HG03060 (cell line): Measurements from ENCODE around the gene SLC44A5.
A peak's percentile ranks its signal among the peaks of the same experiment; 100 is the strongest.
"Not testable (repeated sequence)": the region's sequence is repeated elsewhere in the genome, so short reads cannot be mapped to it uniquely, and the experiment has no call there.

ENCODE experiments used
- ATAC-seq: cut with Tn5 transposase; IDR thresholded peaks from one replicate; pipeline ENCODE4 v1.9.1; 2021; ENCODE audit warnings: low read depth, moderate number of reproducible peaks; ENCODE audit not compliant: unreplicated experiment

Gene SLC44A5

GRCh38 chr1:75310067-75310466 lies 300.8 kb downstream of the SLC44A5 start:
- ATAC-seq = no peak

- ATAC-seq = no peak
These were observed 302.5 kb downstream of the SLC44A5 start for GRCh38 chr1:75308365-75308764.

GRCh38 chr1:75305061-75305460 lies 305.9 kb downstream of the SLC44A5 start:
- no peak for ATAC-seq

- ATAC-seq = no peak
These were observed 317.6 kb downstream of the SLC44A5 start for GRCh38 chr1:75293270-75293669.

GRCh38 chr1:75292013-75292412 lies 318.9 kb downstream of the SLC44A5 start:
- no peak for ATAC-seq

GRCh38 chr1:75276385-75276784 lies 334.5 kb downstream of the SLC44A5 start:
- no peak for ATAC-seq

GRCh38 chr1:75275631-75276030 lies 335.3 kb downstream of the SLC44A5 start:
- no peak for ATAC-seq

- no peak for ATAC-seq
These were observed 335.9 kb downstream of the SLC44A5 start for GRCh38 chr1:75274920-75275506.

GRCh38 chr1:75273110-75273509 lies 337.8 kb downstream of the SLC44A5 start:
- no peak for ATAC-seq

- peak; percentile 87 for ATAC-seq
These were observed 345.1 kb downstream of the SLC44A5 start for GRCh38 chr1:75265792-75266191.

- ATAC-seq = no peak
These were observed 346.8 kb downstream of the SLC44A5 start for GRCh38 chr1:75264112-75264511.

- ATAC-seq = not testable (repeated sequence)
These were observed 347.3 kb downstream of the SLC44A5 start for GRCh38 chr1:75263616-75264015.

GRCh38 chr1:75261946-75262345 lies 349.0 kb downstream of the SLC44A5 start:
- not testable (repeated sequence) for ATAC-seq

GRCh38 chr1:75258351-75258750 lies 352.6 kb downstream of the SLC44A5 start:
- no peak for ATAC-seq

- ATAC-seq = no peak
These were observed 353.5 kb downstream of the SLC44A5 start for GRCh38 chr1:75257424-75257823.

- ATAC-seq = not testable (repeated sequence)
These were observed 360.8 kb downstream of the SLC44A5 start for GRCh38 chr1:75250114-75250513.

GRCh38 chr1:75245239-75245638 lies 365.7 kb downstream of the SLC44A5 start:
- no peak for ATAC-seq

GRCh38 chr1:75243124-75243523 lies 367.8 kb downstream of the SLC44A5 start:
- ATAC-seq = no peak

- ATAC-seq = no peak
These were observed 373.6 kb downstream of the SLC44A5 start for GRCh38 chr1:75237316-75237715.

GRCh38 chr1:75234562-75234961 lies 376.4 kb downstream of the SLC44A5 start:
- ATAC-seq = no peak

- peak; percentile 92 for ATAC-seq
These were observed 377.5 kb downstream of the SLC44A5 start for GRCh38 chr1:75233302-75233929.

GRCh38 chr1:75220072-75220471 lies 390.8 kb downstream of the SLC44A5 start:
- ATAC-seq = no peak
